ENCODE results near the gene PTH2.

The PTH2 gene

GRCh38 chr19:49432141-49433073 lies 9.2 kb upstream of the PTH2 start:
- DNase-seq (ENCODE audit: insufficient read length, low spot score), result no peak
- no peak for FAIRE-seq

GRCh38 chr19:49431330-49431749 lies 8.1 kb upstream of the PTH2 start:
- no peak for FAIRE-seq

GRCh38 chr19:49430678-49431329 lies 7.6 kb upstream of the PTH2 start:
- DNase-seq (ENCODE audit: insufficient read length, low spot score), result no peak

More at GRCh38 chr19:49431330-49431749, 8.1 kb upstream of the PTH2 start:
- DNase-seq (ENCODE audit: insufficient read length, low spot score), result no peak

DNA sequence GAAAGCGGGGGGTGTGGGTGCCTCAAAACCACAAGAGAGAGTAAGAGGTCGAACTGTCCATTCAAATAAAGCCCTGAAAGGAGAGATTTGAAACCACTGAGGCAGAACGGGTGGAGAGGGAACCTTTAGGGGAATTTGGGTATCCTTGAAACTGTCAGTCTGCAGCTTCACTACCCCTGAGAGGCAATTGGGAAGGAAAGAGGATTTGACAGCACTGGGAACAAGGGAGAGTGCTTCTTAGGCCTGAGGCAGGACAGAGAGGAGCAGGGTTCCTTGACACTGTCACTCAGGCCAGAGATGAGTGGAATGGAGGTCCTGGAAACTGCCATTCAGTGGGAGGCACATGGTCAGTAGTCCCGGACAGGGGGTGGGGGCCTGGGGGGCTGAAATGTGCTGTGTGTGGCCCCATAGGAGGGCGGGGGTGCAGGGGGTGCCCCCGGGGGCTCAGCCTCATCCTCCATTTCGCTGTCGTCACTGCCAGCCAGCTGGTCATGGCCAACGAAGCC lies 7.0 kb upstream of the PTH2 start:
- FAIRE-seq, result no peak
- DNase-seq (ENCODE audit: insufficient read length, low spot score), result no peak

More at GRCh38 chr19:49430678-49431329, 7.6 kb upstream of the PTH2 start:
- no peak for FAIRE-seq

DNA sequence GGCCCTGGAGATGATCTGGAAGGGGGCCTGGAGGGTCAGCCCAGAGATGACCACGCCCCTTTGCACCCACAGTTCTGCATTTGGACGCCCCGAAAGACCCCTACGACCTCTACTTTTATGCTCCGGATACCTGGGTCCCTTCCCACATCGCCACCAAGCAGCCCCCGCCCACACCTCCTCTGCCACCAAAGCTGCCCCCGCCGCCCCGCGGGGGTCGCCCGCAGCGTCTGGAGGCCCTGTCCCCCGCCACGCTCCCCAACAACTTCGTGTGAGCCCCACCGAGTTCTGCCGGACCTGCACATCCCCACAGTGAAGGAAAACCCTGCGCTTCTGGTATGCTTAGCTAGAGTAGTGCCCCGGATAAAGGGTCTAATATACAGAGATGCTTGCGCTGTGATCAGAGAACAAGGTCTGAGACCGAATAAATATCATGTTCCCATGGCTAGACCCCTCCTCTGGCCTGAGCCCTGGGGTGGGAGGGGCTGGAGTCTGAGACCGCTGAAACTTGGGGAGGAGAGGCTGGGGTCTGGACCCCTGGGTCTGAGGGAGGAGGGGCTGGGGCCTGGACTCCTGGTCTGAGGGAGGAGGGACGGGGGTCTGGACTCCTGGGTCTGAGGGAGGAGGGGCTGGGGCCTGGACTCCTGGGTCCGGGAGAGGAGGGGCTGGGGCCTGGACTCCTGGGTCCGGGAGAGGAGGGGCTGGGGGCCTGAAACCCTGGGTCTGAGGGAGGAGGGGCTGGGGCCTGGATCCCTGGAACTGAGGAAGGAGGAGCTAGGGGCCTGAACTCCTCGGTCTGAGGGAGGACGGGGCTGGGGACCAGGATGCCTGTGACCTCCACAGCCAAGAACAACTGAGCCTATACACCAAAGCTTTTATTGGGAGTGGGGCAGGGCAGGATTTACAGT lies 5.6 kb upstream of the PTH2 start:
- FAIRE-seq (no peak), DNase-seq (ENCODE audit: insufficient read length, low spot score) (no peak)

- FAIRE-seq, result no peak
- no peak for DNase-seq (ENCODE audit: insufficient read length, low spot score)
These were observed 4.8 kb upstream of the PTH2 start for GRCh38 chr19:49427855-49428546.

DNA sequence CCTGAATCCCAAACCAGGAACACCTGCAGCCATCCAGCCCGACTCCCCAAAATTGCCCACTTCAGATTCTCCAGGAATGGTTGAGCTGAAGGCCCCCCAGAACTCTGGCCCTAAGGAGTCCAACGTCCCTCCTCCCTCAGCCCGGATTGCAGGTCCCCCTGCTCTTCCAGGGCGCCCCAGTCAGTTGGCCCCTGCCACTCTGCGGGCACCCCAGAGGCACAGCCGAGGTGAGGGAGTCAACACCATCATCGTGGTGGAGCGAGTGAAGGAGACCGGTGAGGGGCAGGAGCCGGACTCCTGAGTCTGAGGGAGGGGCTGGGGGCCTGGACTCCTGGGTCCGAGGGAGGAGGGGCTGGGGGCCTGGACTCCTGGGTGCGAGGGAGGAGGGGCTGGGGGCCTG lies 4.1 kb upstream of the PTH2 start:
- FAIRE-seq (no peak), DNase-seq (ENCODE audit: insufficient read length, low spot score) (no peak)

- DNase-seq (ENCODE audit: insufficient read length, low spot score), result no peak
- FAIRE-seq, result no peak
These were observed 2.8 kb upstream of the PTH2 start for GRCh38 chr19:49425922-49426592.

DNA sequence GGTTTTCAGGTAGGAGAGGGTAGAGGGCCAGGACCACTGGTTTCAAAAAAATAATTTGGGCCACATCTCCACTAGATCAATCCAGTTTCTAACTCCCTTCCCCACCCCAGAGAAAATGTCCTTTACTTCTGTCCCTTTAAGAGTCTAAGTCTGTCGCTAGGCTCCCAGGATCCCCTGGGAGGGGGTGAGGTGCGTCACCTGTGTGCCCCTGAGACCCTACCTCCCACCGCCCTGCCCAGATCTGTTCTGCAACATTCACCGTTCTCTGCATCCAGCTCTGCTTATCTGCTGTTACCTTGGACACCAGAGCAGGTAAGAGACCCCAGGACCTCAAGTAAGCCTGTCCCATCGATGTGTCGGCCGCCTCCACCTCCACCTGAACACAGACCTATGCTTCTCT lies 1.9 kb upstream of the PTH2 start, which contains the start of gene GFY:
Gene GFY, plus strand, starts transcription at position 211 of the 400 bp plus-strand sequence. CDS start 1,043 bp downstream, outside the sequence.
- FAIRE-seq (no peak), DNase-seq (ENCODE audit: insufficient read length, low spot score) (no peak)

GRCh38 chr19:49423985-49424303 lies 703 bp upstream of the PTH2 start:
- no peak for DNase-seq (ENCODE audit: insufficient read length, low spot score)
- FAIRE-seq, result peak; percentile 16

GRCh38 chr19:49422407-49423070 lies 702 bp downstream of the PTH2 start:
- no peak for DNase-seq (ENCODE audit: insufficient read length, low spot score)
- FAIRE-seq, result no peak

DNA sequence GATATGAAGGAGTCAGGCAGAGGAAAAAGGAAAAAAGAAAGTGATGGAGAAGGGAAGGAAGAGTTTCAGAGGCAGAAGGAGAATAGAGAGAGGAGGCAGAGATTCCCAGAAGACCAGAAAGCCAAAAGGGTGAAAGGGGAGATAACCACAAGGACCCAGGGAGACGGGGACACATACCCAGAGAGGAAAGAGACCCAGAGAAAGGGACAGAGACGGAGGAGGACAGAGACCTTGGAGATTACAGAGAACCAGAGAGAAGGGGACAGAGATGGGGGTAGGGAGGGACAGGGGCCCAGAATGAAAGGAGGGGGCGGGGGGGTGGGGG lies 1.4 kb downstream of the PTH2 start:
- no peak for DNase-seq (ENCODE audit: insufficient read length, low spot score)
- FAIRE-seq, result no peak

DNA sequence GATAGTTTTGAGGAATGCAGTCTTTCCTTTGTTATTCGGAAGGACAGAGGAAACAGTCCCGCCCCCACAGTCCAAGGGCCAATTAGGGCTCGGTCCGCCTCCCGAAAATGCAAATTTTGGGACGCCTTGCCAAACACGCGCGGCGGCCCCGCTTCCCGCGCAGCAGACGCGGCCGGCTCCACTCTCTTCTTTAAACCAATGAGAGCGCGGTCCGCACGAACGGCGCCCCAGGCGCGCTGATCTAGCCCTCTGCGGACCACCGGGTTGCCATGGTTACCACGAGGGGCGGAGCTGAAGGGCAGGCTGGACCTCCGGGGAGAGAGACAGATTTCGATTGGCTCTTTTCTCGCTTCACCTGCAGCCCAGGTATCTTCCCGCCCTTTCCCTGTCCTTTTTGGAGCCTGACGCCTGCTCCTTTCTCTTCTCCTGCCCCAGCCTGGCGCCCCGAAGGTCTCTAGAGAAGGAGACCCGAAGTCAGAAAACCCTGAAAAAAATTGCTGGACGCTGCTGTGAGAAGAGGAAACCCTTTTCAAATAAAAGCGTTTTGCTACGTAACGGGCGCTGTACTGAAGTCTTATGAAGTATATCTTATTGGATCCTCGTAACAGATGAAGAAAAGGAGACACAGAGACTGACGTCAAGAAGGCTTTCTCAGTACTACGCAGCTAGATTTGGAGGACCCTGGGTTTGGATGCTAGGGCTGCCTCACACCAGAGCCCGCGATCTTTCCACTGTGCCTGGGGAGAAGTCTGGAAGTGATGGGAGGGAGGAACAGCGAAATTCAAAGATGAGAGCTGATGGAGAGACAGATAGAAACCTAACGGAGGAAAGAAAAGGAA lies 2.0 kb downstream of the PTH2 start:
- no peak for FAIRE-seq
- DNase-seq (ENCODE audit: insufficient read length, low spot score), result no peak

DNA sequence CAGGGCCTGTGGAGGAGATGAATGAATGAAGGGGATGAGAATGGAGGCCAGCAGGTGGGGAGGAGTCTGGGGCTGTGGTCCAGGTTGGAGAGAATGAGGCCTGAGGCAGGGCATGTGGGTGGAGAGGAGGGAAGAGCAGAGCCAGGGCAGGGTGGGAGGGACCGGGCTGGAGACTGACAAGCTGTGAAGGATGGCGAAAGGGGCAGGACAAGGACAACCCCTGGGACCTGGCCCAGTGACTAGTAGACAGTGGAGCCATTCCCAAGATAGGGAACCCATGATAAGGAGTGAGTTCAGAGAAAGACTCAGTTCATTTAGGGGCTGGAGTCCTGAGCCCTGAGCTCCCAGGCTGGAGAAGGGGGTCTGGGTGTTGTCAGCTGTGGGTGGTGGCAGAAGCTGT lies 3.0 kb downstream of the PTH2 start:
- FAIRE-seq, result no peak
- no peak for DNase-seq (ENCODE audit: insufficient read length, low spot score)

GRCh38 chr19:49419173-49419572 lies 4.1 kb downstream of the PTH2 start:
- DNase-seq (ENCODE audit: insufficient read length, low spot score), result no peak
- FAIRE-seq, result no peak

DNA sequence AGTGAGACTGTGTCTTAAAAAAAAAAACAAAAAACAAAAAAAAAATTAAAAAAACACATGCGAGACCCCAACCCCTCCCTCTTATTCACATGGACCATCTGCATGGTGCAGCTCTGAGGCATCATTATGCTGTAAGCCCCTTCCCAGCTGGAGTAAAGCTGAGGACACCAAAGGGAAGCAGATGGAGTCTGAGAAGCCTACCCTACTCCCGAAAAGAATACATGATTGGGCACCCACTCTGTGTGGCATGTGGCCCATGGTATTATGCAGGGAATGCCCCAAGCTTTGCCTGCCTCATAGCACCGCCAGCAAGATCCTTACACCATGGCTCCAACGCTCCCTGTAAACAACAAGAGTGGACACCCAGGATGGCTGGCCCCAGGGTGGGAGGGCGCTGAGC lies 4.7 kb downstream of the PTH2 start:
- no peak for DNase-seq (ENCODE audit: insufficient read length, low spot score)
- FAIRE-seq, result no peak

- DNase-seq (ENCODE audit: insufficient read length, low spot score) (no peak), FAIRE-seq (no peak)
These were observed 6.2 kb downstream of the PTH2 start for GRCh38 chr19:49417088-49417487.

DNA sequence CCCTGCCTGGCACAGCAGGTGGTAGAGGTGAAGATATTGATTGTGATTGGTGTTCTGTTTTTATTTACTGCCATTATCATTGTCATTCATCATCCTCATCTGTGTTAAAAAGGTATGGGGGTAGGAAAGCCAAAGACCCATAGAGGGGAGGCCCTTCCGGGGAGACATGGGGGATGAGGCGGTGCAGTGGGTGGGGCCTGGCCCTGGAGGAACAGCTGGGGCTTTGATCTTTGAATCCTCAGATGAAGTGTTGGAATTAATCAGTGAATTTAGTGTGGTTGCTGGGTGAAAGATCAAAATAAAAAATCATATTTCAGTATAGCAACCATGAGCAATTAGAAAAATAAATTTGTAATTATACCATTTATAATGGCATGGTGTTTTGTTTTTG lies 7.4 kb downstream of the PTH2 start:
- DNase-seq (ENCODE audit: insufficient read length, low spot score), result no peak
- no peak for FAIRE-seq

All from HTR-8/SVneo (cell line).